GM12873 (cell line): ENCODE data around the gene DCAF4L1.

Experiments used
- CTCF ChIP-seq: IDR thresholded peaks from 2 replicates; pipeline ENCODE4 v1.5.1; 2012; ENCODE audit warnings: low read depth, mild to moderate bottlenecking, moderate library complexity, low read length, control low read depth; ENCODE audit not compliant: insufficient read depth; ENCODE audit errors: missing control alignments

DCAF4L1 gene

GRCh38 chr4:41967392-41967791, 14.2 kb upstream of the DCAF4L1 start:
- TF ChIP-seq CTCF = no peak

GRCh38 chr4:41969671-41970070, 11.9 kb upstream of the DCAF4L1 start:
- no peak for TF ChIP-seq CTCF

- no peak for TF ChIP-seq CTCF
These were observed 6.2 kb upstream of the DCAF4L1 start for GRCh38 chr4:41975341-41975740.

GRCh38 chr4:41976775-41977516, 4.6 kb upstream of the DCAF4L1 start:
- no peak for TF ChIP-seq CTCF

- TF ChIP-seq CTCF = no peak
These were observed 3.8 kb upstream of the DCAF4L1 start for GRCh38 chr4:41977709-41978108.

- no peak for TF ChIP-seq CTCF
These were observed 1.2 kb downstream of the DCAF4L1 start for GRCh38 chr4:41982716-41983115.

GRCh38 chr4:41985151-41985550, 3.6 kb downstream of the DCAF4L1 start:
- TF ChIP-seq CTCF = no peak
